Hindlimb muscle (tissue), 1 donor: ENCODE measurements around the gene NRXN3. TPM values are rescaled to one million over a fixed set of nuclear protein-coding genes. Genes with fewer than 3 reads are reported as not detected.

Source experiments
- DNase-seq: peaks from one replicate; pipeline ENCODE4 v3.0.0-alpha.2; 2013
- polyA plus RNA-seq: library from polyadenylated mRNA; unstranded; fragments of 120-200 nt; gene quantifications from one replicate; pipeline ENCODE4 v1.2.1, GENCODE V29; 2013; ENCODE audit not compliant: insufficient read length

NRXN3 gene
- polyA plus RNA-seq, 1 donor = 0.40 TPM

DNA sequence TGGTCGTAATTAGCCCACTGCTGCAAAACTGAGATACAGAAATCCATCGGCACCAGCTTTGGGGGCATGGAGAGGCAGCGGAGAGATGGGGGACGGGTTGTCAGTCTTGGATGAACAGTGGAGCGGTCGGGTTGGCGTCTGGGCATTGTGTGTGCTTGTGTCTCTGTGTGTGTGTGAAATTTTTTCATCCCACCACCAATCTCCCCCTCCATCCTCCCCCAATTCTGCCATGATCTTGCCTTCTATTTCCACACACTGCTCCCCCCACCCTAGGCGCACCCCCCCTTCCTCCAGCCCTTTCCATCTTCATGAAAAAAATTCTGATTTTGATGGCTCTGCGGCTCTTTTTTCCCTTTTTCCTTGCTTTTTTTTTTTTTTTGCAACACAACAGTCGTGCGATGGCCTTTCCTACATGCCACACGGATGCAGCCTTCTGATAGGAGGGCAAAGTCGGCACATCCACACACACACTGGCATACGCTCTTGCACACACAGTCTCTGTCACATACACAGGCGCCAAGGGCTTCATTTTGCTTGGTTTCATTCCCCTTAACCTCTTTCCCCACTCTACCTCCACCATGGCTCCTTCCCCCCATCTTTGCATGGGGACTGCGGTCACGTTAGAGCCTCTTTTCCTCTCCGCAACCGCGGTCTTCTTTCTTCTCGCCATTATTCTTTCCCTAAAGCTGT is 3.3 kb downstream of the NRXN3 start:
- DNase-seq = no peak

DNA sequence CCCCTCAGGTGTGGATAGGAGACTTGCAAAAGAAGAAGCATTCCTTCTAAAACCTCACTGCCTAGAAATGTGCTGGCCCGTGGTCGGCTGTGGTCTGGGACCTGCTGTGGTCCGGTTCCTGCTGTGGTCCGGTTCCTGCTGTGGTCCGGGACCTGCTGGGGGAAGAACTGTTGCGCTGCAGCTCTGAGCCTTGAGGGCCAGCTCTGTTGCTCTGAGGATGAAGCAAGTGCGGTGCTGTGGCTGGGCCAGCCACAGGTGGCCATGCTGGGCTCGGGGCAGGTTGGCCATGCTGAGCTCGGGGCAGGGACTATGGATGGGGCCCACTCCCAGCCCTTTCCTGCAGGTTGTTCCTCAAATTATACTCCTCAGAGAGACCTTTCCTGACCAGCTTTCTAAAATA is 5.2 kb downstream of the NRXN3 start:
- DNase-seq = no peak

DNA sequence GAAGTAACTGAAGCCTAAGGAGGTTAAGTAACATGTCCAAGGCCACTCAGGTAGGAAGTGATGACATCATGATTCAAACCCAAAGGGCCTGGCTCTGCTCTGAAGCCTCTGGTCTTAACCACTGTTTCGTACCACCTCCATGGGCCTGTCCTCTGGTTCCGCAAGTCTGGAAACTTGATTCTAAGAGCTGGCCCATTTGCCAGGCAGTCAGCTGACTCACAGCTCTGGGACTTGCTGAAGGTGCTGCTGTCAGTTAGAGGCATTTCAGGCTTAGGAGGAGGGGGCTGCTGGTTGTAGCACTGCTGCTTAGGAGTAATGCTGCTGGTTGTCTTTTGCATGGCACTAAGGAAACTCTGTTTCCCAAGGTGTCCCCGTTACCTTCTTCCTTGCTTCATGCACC is 7.9 kb downstream of the NRXN3 start:
- no peak for DNase-seq

DNA sequence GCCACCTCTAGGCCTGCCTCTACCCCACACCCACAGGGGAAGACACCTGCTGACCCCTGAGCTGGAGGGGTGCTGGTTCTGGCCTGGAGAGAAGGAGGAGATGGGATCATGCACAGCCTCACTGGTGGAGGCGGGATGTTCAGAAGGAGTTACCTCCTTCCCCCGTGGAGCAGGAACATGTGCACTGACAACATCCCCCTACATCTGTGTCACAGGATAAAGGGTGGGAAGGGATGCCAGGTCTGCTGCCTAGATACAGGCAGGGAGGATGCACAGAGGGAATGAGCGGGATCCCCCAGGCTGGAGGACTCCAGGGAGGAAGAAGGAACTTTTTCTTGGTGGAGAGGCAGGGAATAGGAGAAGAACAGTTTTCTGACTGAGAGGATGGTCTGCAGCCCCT is 8.8 kb downstream of the NRXN3 start:
- DNase-seq = no peak

DNA sequence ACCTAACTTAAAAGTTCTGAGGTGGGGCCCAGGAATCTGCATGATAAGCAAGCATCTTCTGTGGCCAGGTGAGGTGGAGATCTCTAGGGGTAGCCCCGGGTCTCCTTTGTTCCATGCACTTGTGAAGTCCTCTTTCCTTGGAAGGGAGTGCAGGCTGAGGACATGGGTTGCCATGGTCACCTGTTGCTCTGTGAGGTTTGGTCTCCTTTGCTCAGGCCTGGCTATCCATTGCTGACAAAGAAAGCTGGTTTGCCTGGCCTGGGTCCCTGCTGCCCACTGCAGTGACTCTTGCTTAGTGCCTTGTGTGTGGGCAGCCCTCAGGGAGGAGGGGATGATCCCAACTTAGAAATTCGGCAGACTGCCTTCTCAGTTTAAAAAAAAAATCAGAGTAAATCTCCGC is 11.1 kb downstream of the NRXN3 start:
- no peak for DNase-seq

DNA sequence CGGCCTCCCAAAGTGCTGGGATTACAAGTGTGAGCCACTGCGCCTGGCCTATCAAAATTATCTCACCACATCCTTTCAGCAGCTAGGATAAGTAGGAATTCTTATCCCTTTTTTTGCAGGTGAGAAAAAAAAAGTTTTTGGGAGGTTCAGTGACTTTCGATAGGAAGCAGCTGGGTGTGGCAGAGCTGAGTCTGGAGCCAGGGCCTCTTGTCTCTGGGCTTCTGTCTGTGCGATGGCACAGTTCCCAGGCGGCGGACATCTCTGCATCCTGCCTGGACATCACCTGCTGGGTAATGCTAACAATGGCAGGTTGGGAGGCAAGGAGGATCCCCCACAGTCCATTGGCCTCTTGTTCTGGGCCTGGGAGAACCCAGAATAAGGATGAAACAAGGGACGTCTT is 12.5 kb downstream of the NRXN3 start:
- DNase-seq = no peak

DNA sequence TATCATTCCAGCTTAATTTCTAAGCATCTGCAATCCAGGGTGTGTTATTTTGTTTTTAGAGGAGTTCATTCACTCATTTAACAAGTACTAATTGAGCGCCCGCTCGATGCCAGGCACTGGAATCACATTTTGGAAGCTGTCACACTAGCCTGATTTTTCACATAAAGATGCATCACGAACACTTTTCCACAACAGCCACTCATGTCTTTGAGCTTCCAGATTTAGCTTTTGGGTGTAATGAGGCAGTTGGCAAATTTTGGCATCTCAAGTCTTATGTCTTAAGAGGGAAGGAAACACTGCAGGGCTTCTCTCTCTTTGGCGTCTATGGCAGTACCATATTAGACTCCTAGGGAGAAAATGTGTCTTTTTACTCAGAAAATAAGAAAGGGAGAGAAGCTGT is 14.0 kb downstream of the NRXN3 start:
- DNase-seq = no peak

DNA sequence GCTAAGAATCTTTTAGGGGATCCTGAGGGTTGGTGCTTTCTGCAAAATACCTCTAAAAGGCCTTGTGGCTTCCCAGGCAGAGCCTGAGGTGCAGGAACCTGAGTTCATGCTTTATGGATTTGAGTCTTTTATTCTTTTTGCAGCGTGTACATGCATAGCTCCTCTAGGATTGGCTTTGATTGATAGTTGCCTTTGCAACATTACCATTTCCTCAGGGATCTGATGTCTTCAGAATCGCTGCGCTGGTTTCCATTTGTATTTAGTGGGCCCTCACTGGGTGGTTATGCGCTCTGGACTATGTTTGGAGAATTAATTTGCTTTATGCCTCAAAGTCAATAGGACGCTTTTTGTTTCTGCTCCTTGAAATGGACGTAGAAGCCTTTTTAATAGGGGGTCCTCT is 16.1 kb downstream of the NRXN3 start:
- no peak for DNase-seq

DNA sequence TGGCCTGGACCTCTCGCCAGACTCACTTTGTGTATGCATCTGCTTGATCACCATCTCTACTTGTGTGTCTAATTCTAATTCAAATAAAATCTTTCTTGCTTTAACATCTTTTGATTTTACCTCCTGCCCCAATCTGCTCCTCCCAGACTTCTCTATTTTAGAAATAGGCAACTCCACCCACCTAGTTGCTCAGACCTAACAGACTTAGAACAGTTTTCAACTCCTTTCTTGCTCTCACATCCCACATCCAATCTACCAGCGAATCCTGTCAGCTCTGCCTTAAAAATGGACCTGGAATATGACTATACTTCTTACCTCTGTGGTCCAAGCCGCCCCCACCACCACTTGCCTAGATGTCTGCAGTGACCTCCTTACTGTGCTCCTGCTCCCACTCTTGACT is 18.7 kb downstream of the NRXN3 start:
- DNase-seq = no peak

DNA sequence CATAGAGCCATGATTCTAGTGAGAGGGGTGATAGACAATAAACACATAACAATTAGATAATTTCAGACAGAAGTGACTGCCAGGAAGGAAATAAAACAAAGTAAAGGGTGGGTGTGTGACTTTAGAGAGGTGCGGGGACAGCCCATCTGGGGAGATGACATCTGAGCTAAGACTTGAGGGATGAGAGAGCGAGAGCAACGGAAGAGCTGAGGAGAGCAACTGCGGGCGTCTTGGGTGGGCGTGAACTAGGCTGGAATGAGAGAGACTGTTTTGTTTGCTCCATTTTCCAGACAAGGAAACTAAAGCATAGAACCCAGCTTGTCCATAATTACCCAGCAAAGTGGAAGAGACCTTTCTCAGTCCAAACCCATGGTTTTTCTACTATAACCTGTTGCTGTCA is 25.3 kb downstream of the NRXN3 start:
- no peak for DNase-seq

DNA sequence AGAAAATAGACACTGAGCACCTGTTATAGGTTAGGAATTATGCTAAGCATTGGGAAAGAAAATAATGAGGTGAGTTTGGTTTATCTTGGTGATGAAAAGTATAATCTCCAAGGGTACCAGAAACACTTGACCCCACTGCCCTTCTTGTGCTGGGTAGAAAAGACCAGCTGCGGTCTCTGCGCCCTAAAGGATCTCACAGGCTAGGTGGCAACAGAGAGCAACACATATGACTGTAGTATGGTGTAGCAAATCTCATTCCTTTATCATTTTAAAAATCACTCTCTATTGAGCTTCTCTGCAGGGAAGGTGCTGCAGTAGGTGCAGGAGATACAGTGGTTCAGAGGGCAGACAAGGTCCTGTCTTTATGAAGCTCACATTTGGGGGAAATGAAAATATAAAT is 26.1 kb downstream of the NRXN3 start:
- DNase-seq = no peak

DNA sequence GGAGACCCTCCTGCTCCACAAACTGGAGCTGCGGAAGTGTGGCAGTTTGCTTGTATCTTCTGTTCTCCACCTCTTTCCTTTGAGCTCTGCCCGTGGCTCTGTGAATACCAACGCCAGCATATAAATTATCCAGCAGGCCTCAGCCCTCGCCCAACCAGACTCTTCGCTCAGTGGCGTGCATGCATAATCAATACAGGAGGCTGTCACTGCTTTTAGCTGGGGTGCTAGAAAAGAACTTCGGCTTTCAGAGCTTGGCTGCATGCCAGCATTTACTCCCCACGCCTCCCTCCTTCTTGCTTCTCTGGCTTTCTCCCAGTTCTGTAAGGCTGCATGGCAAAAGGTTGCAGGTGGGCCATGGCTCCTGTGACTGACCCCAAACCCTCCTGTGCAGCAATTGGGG is 26.9 kb downstream of the NRXN3 start:
- DNase-seq = no peak

DNA sequence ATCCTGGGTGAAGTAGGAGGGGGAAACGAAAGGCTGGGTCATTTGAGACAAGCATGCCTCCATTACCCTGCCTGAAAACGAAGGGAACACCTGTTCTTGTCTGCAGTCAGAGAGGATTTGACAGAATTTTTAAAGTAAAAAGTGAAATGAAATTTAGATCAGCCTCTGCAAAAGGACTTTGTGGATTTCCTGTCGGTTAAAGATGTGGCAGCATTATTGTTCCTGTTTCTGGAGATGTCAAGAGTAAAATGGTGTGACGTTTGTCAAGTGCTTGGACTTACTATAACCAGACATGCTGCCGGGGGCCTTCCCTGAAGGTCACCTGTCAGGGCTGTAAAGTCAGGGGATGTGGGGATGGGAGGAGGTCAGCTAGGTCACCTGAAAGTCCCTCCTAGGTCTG is 32.0 kb downstream of the NRXN3 start:
- no peak for DNase-seq

DNA sequence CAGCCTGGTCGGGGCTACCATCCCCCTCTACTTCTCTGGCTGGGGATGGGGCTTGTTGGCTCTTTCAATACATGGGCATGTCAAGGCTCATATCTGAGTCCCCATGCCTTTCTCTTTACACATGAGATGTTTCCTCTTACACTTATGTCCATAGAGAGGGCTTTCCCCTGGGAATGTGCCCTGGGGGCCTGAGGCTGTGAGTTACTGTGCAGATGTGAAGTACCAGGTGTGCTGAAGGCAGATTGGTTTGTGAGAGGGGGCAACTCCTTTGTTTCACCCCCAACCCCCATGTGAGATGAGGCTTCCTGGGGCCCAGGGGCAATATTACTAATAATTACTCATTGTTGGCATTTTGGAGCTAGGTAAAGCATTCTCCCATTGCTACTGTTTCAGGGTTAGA is 32.8 kb downstream of the NRXN3 start:
- DNase-seq = no peak

DNA sequence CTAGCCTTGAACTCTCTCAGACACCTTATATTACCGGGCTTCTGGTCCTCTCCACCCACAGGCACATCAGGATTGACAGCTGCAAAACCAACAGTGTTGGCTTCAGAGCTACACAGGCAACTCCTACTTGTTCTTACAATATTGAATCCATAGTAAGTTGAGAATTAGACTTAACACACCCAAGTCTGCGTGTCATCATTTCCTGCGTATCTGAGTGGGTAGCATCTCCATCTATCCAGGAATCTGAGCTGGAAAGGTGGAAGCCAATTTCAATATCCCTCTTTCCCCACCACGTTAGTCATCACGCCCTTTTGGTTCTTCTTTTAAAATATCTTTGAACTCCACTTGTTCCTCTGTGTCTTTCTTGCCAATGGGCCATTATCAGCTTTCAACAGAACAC is 37.2 kb downstream of the NRXN3 start:
- no peak for DNase-seq

DNA sequence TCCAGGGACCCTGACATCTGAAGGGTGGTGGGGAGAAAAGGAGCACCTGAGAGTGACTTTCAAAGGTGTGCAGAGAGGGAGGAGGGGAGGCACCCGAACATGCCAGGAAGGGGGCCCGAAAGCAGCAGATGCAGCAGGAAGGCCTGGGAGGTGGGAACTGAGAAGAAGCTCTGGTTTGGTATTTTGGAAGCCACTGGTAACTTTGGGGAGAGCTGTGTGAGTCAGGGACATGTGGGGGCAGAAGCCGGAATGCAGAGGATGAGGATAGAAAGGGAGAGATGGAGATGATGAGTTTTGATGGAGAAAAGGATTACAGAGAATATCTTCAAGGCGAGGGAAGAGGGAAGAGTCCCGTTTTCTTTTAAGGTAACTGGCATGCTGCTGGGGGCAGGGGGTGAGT is 50.1 kb downstream of the NRXN3 start:
- DNase-seq = no peak

DNA sequence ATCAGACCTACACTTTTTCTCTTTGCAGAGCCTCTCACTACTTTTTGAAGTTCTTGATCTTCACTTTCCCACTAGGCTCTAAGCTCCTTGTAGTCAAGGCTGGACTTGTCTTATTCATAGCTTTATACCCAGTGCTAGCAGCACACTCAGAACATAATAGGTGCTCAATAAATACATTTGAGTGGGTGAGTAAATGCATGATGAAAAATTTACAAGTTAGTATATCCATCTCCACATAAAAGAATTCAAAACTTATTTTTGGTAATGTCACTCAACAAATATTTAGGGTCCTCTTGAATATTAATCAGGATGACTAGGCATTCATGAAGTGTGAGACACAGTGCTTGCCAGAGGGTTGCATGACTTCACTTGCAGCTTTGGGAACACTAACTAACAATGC is 52.6 kb downstream of the NRXN3 start:
- DNase-seq = no peak

DNA sequence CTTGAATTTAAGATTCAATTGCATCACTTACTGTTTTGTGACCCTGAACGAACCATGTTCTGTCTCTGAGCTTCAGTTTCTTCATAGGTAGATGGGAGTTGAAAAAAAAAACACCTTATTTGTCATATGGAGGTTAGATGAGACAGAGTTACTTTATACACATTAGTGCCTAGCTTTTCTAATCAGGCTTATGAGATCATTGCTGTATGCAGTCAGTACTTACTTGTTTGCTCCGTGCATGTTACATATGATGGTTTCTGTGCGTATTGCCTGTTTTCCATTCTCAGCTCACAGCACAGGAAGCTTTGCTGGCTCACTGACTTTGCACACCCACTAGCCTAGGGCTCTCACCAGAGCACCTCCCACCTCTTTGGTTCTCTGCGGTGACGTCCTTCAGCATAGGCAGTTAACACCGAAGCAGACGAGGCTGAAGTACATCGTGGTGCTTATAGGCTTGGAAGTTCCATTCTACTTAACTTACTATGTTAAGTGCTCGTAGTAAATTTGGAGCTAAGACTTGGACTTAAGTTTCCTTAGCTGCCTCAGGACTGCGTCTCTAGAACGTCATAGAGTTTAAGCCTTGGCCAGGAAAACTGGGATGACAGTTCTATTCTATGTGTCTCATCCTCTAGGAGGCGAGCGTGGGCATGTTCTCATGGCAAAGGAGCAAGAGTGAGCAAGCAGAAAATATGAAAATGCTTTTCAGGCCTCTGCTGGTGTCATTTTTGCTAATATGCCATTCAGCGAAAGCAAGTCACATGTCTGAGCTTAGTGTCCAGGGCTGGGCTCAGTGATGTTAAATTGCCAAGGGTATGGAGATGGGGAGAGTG is 57.3 kb downstream of the NRXN3 start:
- DNase-seq = no peak

DNA sequence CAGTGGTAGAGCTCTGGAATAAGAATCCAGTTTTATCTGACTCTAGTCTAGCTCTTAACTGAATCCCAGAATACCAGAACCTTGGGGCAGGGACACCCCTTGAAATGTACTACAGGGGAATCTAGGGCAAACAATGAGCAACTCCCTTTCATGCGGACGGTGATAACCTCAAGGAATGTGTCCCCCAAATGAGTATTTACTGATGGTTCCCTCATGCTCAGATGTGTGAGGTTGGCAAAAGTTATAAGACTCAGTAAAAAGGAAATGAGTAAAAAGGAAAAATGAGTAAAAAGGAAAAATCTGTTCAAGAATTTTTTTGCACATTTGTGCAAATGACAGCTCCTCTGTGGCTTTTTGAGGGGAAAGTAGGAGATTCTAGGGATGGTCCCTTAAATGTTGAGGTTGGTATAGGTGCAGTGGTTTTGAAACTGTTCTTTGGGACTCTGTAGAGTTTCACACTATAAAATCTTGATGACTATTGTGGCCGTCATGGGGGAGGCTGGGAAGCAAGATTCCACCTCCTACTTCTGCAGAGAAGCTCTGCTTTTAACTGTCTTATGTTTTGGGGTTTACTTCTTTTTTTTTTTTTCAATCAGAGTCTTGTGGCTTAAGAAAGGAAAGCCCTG is 58.6 kb downstream of the NRXN3 start:
- no peak for DNase-seq

DNA sequence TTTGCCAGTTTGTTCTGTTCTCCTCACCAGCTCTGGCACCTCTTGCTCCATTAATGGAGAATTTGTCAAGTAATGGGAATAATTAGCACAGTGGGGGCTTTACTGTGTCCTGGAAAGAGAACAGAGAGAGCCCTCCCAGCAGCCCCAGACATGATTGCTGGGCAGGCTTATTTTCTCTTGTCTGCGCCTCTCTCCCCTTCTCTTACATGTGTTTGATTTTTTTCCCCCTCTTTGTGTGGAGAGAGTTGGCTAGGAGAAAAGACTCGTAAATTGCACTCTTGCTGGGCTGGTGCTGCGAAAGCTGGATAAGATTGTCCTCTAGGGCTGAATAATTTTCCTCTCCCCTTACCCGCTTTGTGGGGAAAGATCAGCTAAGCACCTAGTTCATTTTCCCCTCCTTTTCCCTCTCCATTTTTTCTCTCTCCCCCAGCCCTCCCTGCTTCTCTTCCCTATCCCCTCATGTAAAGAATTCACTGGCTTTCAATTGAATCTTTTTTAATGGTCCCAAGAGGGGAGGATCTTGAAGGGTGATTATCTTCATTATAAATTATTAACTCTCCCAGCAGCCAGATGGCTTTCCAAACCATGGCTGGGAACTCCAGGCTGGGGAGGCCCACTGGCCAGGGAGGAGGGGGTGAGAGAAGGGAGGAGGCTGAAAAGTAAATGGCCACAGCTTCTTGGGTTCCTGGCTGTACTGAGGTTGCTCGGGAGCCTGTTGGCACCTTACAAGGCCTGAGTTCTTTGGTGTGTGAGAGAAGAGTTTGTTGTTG is 62.2 kb downstream of the NRXN3 start:
- DNase-seq = no peak

DNA sequence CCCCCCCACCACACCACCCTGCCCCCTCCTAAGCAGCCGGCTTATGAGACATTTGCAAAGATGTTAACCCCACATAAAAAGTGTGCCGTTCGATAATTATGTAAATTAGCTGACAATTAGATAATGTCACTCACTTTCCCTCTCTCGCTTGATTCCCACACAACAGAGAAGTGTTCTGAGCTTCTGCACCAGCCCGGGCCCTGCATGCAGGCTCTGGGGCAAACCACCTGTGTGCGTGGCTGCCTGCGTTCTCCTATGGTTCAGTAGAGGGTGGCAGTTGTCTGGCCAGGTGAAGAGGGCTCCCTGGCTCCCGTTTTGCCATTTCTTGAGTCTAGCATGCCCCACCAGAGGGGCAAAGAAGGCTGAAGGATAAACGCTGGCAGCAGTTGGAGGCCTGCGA is 68.0 kb downstream of the NRXN3 start:
- no peak for DNase-seq

DNA sequence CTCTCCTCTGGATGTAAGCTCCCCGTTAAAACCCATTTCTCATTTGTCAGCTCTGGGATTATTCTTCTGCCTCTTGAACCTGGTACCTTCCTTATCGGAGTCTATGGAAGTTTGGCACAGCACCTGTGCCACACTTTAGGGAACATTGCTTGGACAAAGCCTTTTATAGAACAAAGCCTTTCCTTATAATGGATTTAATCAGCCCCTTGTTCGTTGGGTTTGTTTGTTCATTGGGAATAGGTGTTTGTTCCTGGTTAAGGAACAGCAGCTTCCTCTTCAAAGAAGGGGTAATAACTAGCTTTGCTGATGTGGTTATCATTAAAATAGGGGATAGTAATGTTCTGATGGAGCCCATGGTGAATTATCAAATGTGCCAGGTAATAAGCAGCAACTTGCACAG is 70.4 kb downstream of the NRXN3 start:
- DNase-seq = no peak

DNA sequence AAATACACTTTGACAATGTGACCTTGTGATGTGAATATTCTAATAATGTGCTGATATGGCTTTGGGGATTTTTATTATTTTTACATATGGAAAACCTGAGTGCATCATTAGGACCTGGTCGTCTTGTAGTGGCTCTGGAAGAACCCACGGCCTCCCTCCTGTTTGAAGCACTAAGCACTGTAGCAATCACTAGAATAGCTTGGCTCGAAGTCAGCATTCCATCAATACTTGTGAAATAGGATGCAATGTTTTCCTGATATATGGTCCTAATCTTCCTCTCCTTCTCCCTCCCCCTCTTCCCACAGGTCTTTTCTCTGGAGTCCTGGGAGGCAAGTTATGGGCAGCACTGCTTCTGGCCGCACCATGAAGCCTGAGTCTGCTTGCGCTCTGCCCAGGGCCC is 71.9 kb downstream of the NRXN3 start:
- no peak for DNase-seq
